ENCODE data around the gene SGF29. TPM values are rescaled to one million over a fixed set of nuclear protein-coding genes. Genes with fewer than 3 reads are reported as not detected.

The SGF29 gene
- total and polyA plus RNA-seq, 2 of the 4 experiments (the other 2 are of a cell fraction): 4.3 to 7.7 TPM

DNA sequence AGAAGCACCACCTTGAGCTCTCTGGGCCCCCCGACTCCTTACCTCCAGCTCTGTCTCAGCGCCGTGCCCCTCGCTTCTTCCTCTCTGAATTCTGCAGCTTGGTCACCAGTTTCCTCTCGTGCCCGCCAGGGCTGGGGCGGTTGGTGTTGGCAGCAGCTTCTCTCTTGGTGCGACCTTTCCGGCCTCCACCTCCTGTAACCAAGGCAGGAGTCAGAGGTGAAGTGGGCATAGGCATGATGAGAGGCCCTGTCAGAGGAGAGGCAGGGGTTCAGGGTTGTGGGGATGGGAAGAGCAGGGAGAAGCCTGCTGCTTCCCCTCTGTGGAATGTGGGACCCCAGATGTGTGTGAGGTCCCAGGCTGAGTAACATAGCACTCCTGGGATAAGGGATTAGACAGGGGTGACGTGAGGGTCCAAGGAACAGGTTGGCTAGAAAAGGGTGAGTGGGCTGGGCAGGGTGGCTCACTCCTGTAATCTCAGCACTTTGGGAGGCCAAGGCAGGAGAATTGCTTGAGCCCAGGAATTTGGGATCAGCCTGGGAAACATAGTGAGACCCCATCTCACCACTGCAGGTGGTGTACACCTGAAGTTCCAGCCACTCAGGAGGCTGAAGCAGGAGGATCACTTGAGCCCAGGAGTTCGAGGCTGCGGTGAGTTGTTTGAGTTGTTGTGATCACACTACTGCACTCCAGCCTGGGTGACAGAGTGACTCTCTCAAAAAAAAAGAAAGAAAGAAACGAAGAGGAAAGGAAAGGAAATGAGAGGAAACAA is 15.6 kb upstream of the SGF29 start (continued):
- TF ChIP-seq FOS (IDR thresholded peaks at IDR 0.05; ENCODE audit: low read depth, low read length): no peak

DNA sequence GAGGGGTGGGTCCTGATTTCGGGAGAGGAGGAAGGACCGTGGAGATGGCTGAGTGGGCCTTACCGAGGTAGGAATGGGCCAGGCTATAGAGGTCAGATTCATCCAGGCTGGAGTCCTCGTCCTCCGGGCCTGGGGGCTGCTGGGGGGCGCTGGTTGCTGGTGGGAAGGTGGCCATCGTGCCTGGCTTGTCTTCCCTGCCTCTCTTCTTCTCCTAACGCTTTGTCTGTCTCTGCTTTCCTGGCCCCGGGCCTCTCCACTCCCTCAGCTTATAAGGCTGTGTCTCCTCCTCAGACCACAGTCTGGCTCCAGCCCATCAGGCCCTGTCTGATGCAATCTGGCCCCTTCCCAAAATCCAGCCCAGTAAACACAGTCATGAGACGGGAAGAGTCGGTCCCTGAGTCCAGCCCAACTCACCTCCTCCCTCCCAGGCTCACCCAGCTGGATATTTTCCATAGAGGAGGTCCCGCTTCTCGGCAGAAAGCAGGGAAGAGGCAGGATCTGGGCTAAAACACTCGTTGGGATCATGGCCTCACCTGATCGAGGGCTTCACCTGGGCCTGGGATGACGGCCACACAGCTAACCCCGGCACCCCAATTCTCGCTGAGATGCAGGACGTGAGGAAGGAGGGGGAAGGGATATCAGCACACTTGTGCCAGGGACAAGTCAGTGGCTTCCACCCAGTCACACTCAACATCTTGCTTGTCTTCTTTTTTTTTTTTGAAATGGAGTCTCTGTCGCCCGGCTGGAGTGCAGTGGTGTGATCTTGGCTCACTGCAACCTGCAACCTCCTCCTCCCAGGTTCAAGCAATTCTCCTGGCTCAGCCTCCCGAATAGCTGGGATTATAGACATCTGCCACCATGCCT is 14.8 kb upstream of the SGF29 start, which contains the start of gene NUPR1:
Gene NUPR1, minus strand, starts transcription at position 242 of the 864 bp plus-strand sequence. Its CDS starts 67 bp downstream, at position 175.
- peak within 1 kb of the TSS; percentile 97 for H3K4ac ChIP-seq (ENCODE audit: low read depth, low read length)
- peak within 1 kb of the TSS; percentile 53 for H2BK5ac ChIP-seq (ENCODE audit: low read depth, low read length, poor library complexity, severe bottlenecking)
- CTCF ChIA-PET: interaction anchor here (0.6 to 0.7 kb wide), 2 partner anchors 15 to 47 kb away, joined by 3 read pairs; partner anchors contain the start of genes CLN3 and SGF29
- in situ Hi-C loops (cut with MboI; ENCODE audit: low sequenced_read_pairs): no loop called here
- H4K8ac ChIP-seq (ENCODE audit: low read depth in 2 of 2, low read length in 2 of 2): peak within 1 kb of the TSS; percentile 93 to 96
- peaks cover 9% of the 10 kb centered on the region for H3K4me1 ChIP-seq (ENCODE audit: control insufficient read depth, insufficient read depth, low read length)
- WGBS, 2 experiments (ENCODE audit: extremely low coverage in 2 of 2, insufficient read length in 1 of 2): 0% methylated on average over 2 of the region's 22 CpGs; no CpG with 5 or more reads in 1 of the 2 experiments
- H2AK5ac ChIP-seq (ENCODE audit: low read depth, low read length): peak within 1 kb of the TSS; percentile 84
- peak within 1 kb of the TSS; percentile 95 for H3K27ac ChIP-seq (ENCODE audit: insufficient read depth, low read length)
- H2BK20ac ChIP-seq (ENCODE audit: low read depth, low read length): peak within 1 kb of the TSS; percentile 78
- intact Hi-C loops (cut with micrococcal nuclease): loop anchor here (5.0 kb wide), 2 partner anchors 47 to 78 kb away; partner anchors contain the start of genes APOBR and CLN3
- no TSS peak for BruUV-seq (replicated peaks)
- H3K4me3 ChIP-seq (ENCODE audit: insufficient read depth, low read depth, low read length): peak within 1 kb of the TSS; percentile 49
- peaks cover 12% of the 10 kb centered on the region; the same call in 1 of the 2 replicates for H3K9me1 ChIP-seq (ENCODE audit: insufficient read depth, low read length)
- DNase-seq (peak; percentile 97), ATAC-seq (ENCODE audit: low read depth) (peak; percentile 91)
- H3K14ac ChIP-seq (replicated peaks; ENCODE audit: low read depth, low read length): peak within 1 kb of the TSS; percentile 98
- no peaks in the 10 kb centered on the region; the same call in 1 of the 2 replicates for H4K20me1 ChIP-seq (ENCODE audit: insufficient read depth, low read length)
- peak within 1 kb of the TSS; percentile 99; the same call in 2 of the 3 replicates for H2BK15ac ChIP-seq (ENCODE audit: low read depth, low read length)
- peak within 1 kb of the TSS; percentile 97 for H3K9ac ChIP-seq (ENCODE audit: low read depth, low read length)
- peak within 1 kb of the TSS; percentile 89 for H2BK120ac ChIP-seq (ENCODE audit: low read depth, low read length)
- H3K18ac ChIP-seq (ENCODE audit: low read depth, low read length): peak within 1 kb of the TSS; percentile 93
- peaks cover 17 to 26% of the 10 kb centered on the region in 2 experiments for H3K79me1 ChIP-seq (ENCODE audit: low read depth in 1 of 2, low read length in 2 of 2)
- peak within 1 kb of the TSS; percentile 93 for H3K56ac ChIP-seq (ENCODE audit: extremely low read depth, insufficient read depth, low read length)
- H3K4me2 ChIP-seq (ENCODE audit: low read depth, low read length): peak within 1 kb of the TSS; percentile 80
- peak within 1 kb of the TSS; percentile 96 for H4K5ac ChIP-seq (ENCODE audit: low read depth, low read length)
- no peaks in the 10 kb centered on the region for H3K9me3 ChIP-seq (ENCODE audit: control insufficient read depth, insufficient read depth, low read length)
- H4K91ac ChIP-seq (ENCODE audit: insufficient read depth, low read depth, low read length): peak within 1 kb of the TSS; percentile 96
- dilution Hi-C loops (cut with HindIII; ENCODE audit: low sequenced_read_pairs, unreplicated experiment): no loop called here
- TF ChIP-seq CHD1 (IDR thresholded peaks at IDR 0.05; ENCODE audit: low read depth, low read length) (no peak), POLR2A (IDR thresholded peaks at IDR 0.05; ENCODE audit: low read depth, low read length) (peak; percentile 88), MAFK (IDR thresholded peaks at IDR 0.05; ENCODE audit: low read depth, low read length) (no peak), RFX5 (IDR thresholded peaks at IDR 0.05; ENCODE audit: low read depth, low read length) (no peak), FOS (IDR thresholded peaks at IDR 0.05; ENCODE audit: low read depth, low read length) (no peak), CEBPB (IDR thresholded peaks at IDR 0.05; ENCODE audit: low read depth, low read length) (peak; percentile 99), RCOR1 (IDR thresholded peaks at IDR 0.05; ENCODE audit: insufficient replicate concordance, low read length) (no peak), BHLHE40 (IDR thresholded peaks at IDR 0.05; ENCODE audit: low read depth, low read length) (peak; percentile 67; the same call in 1 of the 2 replicates), MAZ (IDR thresholded peaks at IDR 0.05; ENCODE audit: borderline replicate concordance, low read depth, low read length) (peak; percentile 66; the same call in 1 of the 2 replicates)
- TF ChIP-seq, protein P1, sequence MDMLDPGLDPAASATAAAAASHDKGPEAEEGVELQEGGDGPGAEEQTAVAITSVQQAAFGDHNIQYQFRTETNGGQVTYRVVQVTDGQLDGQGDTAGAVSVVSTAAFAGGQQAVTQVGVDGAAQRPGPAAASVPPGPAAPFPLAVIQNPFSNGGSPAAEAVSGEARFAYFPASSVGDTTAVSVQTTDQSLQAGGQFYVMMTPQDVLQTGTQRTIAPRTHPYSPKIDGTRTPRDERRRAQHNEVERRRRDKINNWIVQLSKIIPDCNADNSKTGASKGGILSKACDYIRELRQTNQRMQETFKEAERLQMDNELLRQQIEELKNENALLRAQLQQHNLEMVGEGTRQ (IDR thresholded peaks at IDR 0.05; ENCODE audit: low read depth, low read length): peak; percentile 34; the same call in 1 of the 2 replicates
- H3K36me3 ChIP-seq (ENCODE audit: control insufficient read depth, insufficient read depth, low read length): peaks cover 28% of the 10 kb centered on the region
- H3K23ac ChIP-seq (ENCODE audit: low read depth, low read length): peak within 1 kb of the TSS; percentile 77
- peak within 1 kb of the TSS; percentile 95 for H2AFZ ChIP-seq (replicated peaks; ENCODE audit: low read length, poor library complexity)
- POLR2A ChIA-PET (ENCODE audit: unreplicated experiment): interaction anchor here (0.8 to 1.0 kb wide), 2 partner anchors 18 to 46 kb away, joined by 3 to 7 read pairs; no protein-coding TSS in a partner anchor
- H3K27me3 ChIP-seq (ENCODE audit: control insufficient read depth, insufficient read depth, low read length): no peaks in the 10 kb centered on the region
- H2AK9ac ChIP-seq (replicated peaks; ENCODE audit: low read depth, low read length, poor library complexity): peak within 1 kb of the TSS; percentile 81

Data from IMR-90 (cell line).